HG02884 (cell line): Measurements from ENCODE around the gene DCANP1.

Experiments used
- ATAC-seq: cut with Tn5 transposase; IDR thresholded peaks from one replicate; pipeline ENCODE4 v1.9.1; 2021; ENCODE audit warnings: mild to moderate bottlenecking, moderate library complexity; ENCODE audit not compliant: unreplicated experiment

DCANP1 gene

GRCh38 chr5:135458356-135458755 is 11.2 kb upstream of the DCANP1 start:
- ATAC-seq, result no peak

- peak; percentile 64 for ATAC-seq
These were observed 10.4 kb upstream of the DCANP1 start for GRCh38 chr5:135457424-135458071.

GRCh38 chr5:135456238-135457099 is 9.3 kb upstream of the DCANP1 start:
- peak; percentile 67 for ATAC-seq

- ATAC-seq, result no peak
These were observed 8.7 kb upstream of the DCANP1 start for GRCh38 chr5:135455876-135456237.

GRCh38 chr5:135454946-135455345 is 7.8 kb upstream of the DCANP1 start:
- no peak for ATAC-seq

- no peak for ATAC-seq
These were observed 6.5 kb upstream of the DCANP1 start for GRCh38 chr5:135453613-135454012.

GRCh38 chr5:135452321-135453030 is 5.3 kb upstream of the DCANP1 start, which contains the start of gene TIFAB:
TIFAB (minus strand) TSS chr5:135452351; CDS start chr5:135449939, 2,412 bp downstream.
- ATAC-seq, result no peak

GRCh38 chr5:135451581-135452320 is 4.6 kb upstream of the DCANP1 start:
- no peak for ATAC-seq

- ATAC-seq, result no peak
These were observed 3.8 kb upstream of the DCANP1 start for GRCh38 chr5:135450952-135451351.

- ATAC-seq, result no peak
These were observed 3.2 kb upstream of the DCANP1 start for GRCh38 chr5:135450336-135450735.

GRCh38 chr5:135449644-135450043 is 2.5 kb upstream of the DCANP1 start:
- ATAC-seq, result no peak

GRCh38 chr5:135448791-135449507 is 1.8 kb upstream of the DCANP1 start:
- no peak for ATAC-seq

- no peak for ATAC-seq
These were observed 1.1 kb upstream of the DCANP1 start for GRCh38 chr5:135448071-135448739.

- no peak for ATAC-seq
These were observed 533 bp downstream of the DCANP1 start for GRCh38 chr5:135446615-135447014.

- no peak for ATAC-seq
These were observed 942 bp downstream of the DCANP1 start for GRCh38 chr5:135446206-135446605.

- ATAC-seq, result no peak
These were observed 1.7 kb downstream of the DCANP1 start for GRCh38 chr5:135445306-135445985.

GRCh38 chr5:135444881-135445280 is 2.3 kb downstream of the DCANP1 start:
- no peak for ATAC-seq

GRCh38 chr5:135444360-135444759 is 2.8 kb downstream of the DCANP1 start:
- no peak for ATAC-seq
